Thyroid gland (tissue), 4 donors: Measurements from ENCODE around the gene SMARCD1.

Experiments used
- POLR2A ChIP-seq, 2 donors: fragments of 450-650 bp; IDR thresholded peaks; one replicate each; pipeline ENCODE4 v1.6.1; 2017; ENCODE audit warnings: antibody characterized with exemption in 2 of 2, mild to moderate bottlenecking in 2 of 2, moderate library complexity in 1 of 2
- TF ChIP-seq, protein P1 (sequence below), 6 experiments: fragments of 200-600 bp in 3 of 6; fragments of 450-650 bp in 3 of 6; sonication (generic) in 3 of 6; IDR thresholded peaks; one replicate each; pipeline ENCODE4 v1.5.1; 2016 to 2019; ENCODE audit warnings: antibody characterized with exemption in 6 of 6, mild to moderate bottlenecking in 2 of 6, inconsistent platforms in 1 of 6, moderate library complexity in 1 of 6

DNA sequence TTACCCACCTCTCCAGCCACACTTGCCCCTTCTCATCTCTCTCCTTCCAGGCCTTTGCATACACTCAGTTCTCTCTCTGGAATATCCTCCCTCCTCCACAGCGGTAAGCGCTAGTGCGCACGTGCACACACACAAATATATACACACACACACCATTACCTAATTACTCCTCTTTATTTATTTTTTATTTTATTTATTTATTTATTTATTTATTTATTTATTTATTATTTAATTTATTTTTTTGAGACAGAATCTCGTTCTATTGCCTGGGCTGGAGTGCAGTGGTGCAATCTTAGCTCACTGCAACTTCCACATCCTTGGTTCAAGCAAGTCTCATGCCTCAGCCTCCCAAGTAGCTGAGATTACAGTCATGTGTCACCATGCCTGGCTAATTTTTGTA is 16.1 kb upstream of the SMARCD1 start:
- TF ChIP-seq, protein P1, sequence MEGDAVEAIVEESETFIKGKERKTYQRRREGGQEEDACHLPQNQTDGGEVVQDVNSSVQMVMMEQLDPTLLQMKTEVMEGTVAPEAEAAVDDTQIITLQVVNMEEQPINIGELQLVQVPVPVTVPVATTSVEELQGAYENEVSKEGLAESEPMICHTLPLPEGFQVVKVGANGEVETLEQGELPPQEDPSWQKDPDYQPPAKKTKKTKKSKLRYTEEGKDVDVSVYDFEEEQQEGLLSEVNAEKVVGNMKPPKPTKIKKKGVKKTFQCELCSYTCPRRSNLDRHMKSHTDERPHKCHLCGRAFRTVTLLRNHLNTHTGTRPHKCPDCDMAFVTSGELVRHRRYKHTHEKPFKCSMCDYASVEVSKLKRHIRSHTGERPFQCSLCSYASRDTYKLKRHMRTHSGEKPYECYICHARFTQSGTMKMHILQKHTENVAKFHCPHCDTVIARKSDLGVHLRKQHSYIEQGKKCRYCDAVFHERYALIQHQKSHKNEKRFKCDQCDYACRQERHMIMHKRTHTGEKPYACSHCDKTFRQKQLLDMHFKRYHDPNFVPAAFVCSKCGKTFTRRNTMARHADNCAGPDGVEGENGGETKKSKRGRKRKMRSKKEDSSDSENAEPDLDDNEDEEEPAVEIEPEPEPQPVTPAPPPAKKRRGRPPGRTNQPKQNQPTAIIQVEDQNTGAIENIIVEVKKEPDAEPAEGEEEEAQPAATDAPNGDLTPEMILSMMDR (IDR thresholded peaks at IDR 0.05) = no peak
- no peak for TF ChIP-seq POLR2A (IDR thresholded peaks at IDR 0.05)
